Measurements from ENCODE around the gene ABCC1.
A peak's percentile ranks its signal among the peaks of the same experiment; 100 is the strongest.

ABCC1 gene

DNA sequence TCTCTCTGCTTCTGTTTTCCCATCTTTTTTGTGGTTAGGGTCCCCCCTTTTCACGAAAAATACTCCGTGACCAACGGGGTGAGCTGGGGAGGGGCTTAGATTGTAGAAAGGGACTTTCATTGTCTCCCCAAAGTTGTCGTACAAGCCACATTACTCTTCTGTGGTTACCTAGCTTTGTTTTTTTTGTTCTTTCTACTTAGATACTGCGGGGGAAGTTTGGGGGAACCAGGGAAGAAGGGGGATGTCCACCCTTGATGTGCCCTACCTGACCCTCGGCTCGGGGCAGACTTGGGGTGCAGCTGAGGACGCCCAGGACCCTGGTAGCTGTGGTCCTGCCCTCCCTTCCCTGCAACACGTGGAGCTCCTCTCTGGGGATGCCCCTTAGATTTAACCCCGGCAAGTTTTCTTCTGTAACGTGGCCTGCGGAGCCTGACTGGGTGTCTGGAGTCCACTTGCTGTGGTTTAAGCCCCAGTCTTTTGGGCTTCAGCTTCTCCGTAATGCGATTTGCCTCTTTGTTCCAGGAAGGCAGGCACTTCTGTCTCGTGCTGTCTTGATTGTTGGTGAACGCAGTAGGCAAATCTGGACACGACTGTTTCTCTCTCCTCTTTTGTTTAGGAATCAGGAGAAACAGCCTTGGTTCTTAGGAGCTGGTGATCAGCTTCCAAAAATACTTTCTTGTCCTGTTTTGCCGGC lies 892 bp downstream of the ABCC1 start:
- no peak for TF ChIP-seq CTCF (IDR thresholded peaks at IDR 0.05)
- peak overlapping the region; percentile 69 for H3K27ac Mint-ChIP-seq
- peaks cover 20% of the 10 kb centered on the region for H3K27me3 Mint-ChIP-seq (ENCODE audit: low read depth, poor library complexity)
- no peaks in the 10 kb centered on the region for H3K9me3 Mint-ChIP-seq
- H3K36me3 Mint-ChIP-seq (ENCODE audit: low read depth), result peaks cover 6% of the 10 kb centered on the region
- H3K4me3 Mint-ChIP-seq, result peak overlapping the region; percentile 97
- peak; percentile 21 for DNase-seq
- peaks cover 30% of the 10 kb centered on the region for H3K4me1 Mint-ChIP-seq

DNA sequence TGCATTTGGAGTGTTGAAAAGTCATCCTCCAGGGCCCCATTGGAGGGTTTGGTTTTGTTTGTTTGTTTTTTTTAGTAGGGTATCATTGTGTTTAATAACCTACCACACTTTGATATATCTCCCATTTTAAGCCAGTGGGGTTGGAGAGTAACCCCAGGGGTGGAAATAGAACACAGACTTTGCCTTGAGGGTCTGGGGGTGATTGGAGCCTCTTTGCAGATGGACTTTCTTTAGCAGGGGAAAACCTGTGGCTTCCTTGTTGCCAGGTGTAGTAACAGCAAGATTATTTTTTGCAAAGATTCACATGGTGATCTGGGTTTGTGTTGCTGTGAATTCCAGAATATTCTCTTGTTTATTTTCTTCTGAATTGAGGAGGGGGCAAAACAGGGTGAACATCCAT lies 1.5 kb downstream of the ABCC1 start:
- Mint-ChIP-seq H3K4me3 (peak overlapping the region; percentile 97), H3K9me3 (no peaks in the 10 kb centered on the region), H3K27me3 (ENCODE audit: low read depth, poor library complexity) (peaks cover 24% of the 10 kb centered on the region), H3K4me1 (peaks cover 30% of the 10 kb centered on the region), H3K36me3 (ENCODE audit: low read depth) (peaks cover 11% of the 10 kb centered on the region), H3K27ac (no peak overlapping the region)
- DNase-seq, result no peak
- TF ChIP-seq CTCF (IDR thresholded peaks at IDR 0.05), result no peak

- no peaks in the 10 kb centered on the region for H3K9me3 Mint-ChIP-seq
- no peak for DNase-seq
- peak overlapping the region; percentile 97 for H3K4me3 Mint-ChIP-seq
- no peak overlapping the region for H3K27ac Mint-ChIP-seq
- TF ChIP-seq CTCF (IDR thresholded peaks at IDR 0.05), result no peak
- peaks cover 15% of the 10 kb centered on the region for H3K27me3 Mint-ChIP-seq (ENCODE audit: low read depth, poor library complexity)
- peaks cover 14% of the 10 kb centered on the region for H3K36me3 Mint-ChIP-seq (ENCODE audit: low read depth)
- H3K4me1 Mint-ChIP-seq, result peaks cover 30% of the 10 kb centered on the region
These were observed 2.4 kb downstream of the ABCC1 start for GRCh38 chr16:15951852-15952251.

GRCh38 chr16:15952265-15952711 lies 2.9 kb downstream of the ABCC1 start:
- H3K36me3 Mint-ChIP-seq (ENCODE audit: low read depth), result peaks cover 14% of the 10 kb centered on the region
- no peaks in the 10 kb centered on the region for H3K9me3 Mint-ChIP-seq
- DNase-seq, result no peak
- peaks cover 30% of the 10 kb centered on the region for H3K4me1 Mint-ChIP-seq
- no peak overlapping the region for H3K4me3 Mint-ChIP-seq
- no peak overlapping the region for H3K27ac Mint-ChIP-seq
- peaks cover 15% of the 10 kb centered on the region for H3K27me3 Mint-ChIP-seq (ENCODE audit: low read depth, poor library complexity)
- TF ChIP-seq CTCF (IDR thresholded peaks at IDR 0.05), result no peak

GRCh38 chr16:15953477-15953876 lies 4.1 kb downstream of the ABCC1 start:
- Mint-ChIP-seq H3K4me3 (no peak overlapping the region), H3K36me3 (ENCODE audit: low read depth) (peaks cover 14% of the 10 kb centered on the region), H3K4me1 (peaks cover 31% of the 10 kb centered on the region), H3K27me3 (ENCODE audit: low read depth, poor library complexity) (peaks cover 8% of the 10 kb centered on the region), H3K9me3 (no peaks in the 10 kb centered on the region), H3K27ac (no peak overlapping the region)
- DNase-seq, result no peak
- TF ChIP-seq CTCF (IDR thresholded peaks at IDR 0.05), result no peak

Measured in nephron progenitor cell (in vitro differentiated cells).